ENCODE results near the gene ALOX5AP. TPM values are rescaled to one million over a fixed set of nuclear protein-coding genes. Genes with fewer than 3 reads are reported as not detected.

The ALOX5AP gene
- total and polyA plus RNA-seq, 4 donors = 17.9 to 753 (median 111) TPM

DNA sequence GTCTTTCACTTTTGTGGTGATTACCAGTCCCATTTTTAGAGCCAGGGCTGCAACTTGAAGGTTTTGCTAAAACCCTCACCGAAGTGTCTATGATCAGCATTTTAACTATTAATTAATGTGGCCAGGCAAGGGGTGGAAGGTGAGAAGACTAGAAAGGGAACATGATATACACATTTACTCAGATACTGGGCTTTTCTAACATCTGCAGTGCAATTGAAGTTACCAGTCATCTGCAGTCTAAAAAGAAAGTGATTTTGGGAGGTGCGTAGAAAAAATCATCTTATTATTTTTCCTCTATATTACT, 481 bp downstream of the ALOX5AP start:
- ATAC-seq (ENCODE audit: insufficient read depth, low FRiP score) (no peak), DNase-seq (no peak)
- H3K9ac ChIP-seq (ENCODE audit: insufficient read depth in 1 of 2, low read length in 2 of 2) = no peak overlapping the region
- no peak overlapping the region for H3K27ac ChIP-seq (ENCODE audit: low read depth in 1 of 2, low read length in 1 of 2)
- H3K9me3 ChIP-seq (ENCODE audit: control insufficient read depth in 4 of 4, insufficient read depth in 3 of 4, low read length in 3 of 4) = no peaks in the 10 kb centered on the region
- H3K27me3 ChIP-seq (ENCODE audit: control insufficient read depth in 3 of 3, insufficient read depth in 3 of 3, low read length in 2 of 3) = no peaks in the 10 kb centered on the region
- 76 to 85% methylated on average over 2 of the region's 2 CpGs for WGBS, 2 donors
- no peaks in the 10 kb centered on the region for H3K36me3 ChIP-seq (ENCODE audit: control insufficient read depth in 4 of 4, insufficient read depth in 4 of 4, low read length in 4 of 4)
- peaks cover 0 to 16% (median 0%) of the 10 kb centered on the region in 5 donors for H3K4me1 ChIP-seq (ENCODE audit: control insufficient read depth in 5 of 5, insufficient read depth in 5 of 5, low read length in 5 of 5)
- TF ChIP-seq, protein P1, sequence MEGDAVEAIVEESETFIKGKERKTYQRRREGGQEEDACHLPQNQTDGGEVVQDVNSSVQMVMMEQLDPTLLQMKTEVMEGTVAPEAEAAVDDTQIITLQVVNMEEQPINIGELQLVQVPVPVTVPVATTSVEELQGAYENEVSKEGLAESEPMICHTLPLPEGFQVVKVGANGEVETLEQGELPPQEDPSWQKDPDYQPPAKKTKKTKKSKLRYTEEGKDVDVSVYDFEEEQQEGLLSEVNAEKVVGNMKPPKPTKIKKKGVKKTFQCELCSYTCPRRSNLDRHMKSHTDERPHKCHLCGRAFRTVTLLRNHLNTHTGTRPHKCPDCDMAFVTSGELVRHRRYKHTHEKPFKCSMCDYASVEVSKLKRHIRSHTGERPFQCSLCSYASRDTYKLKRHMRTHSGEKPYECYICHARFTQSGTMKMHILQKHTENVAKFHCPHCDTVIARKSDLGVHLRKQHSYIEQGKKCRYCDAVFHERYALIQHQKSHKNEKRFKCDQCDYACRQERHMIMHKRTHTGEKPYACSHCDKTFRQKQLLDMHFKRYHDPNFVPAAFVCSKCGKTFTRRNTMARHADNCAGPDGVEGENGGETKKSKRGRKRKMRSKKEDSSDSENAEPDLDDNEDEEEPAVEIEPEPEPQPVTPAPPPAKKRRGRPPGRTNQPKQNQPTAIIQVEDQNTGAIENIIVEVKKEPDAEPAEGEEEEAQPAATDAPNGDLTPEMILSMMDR (IDR thresholded peaks at IDR 0.05; ENCODE audit: control extremely low read depth, extremely low read depth) = no peak
- H3K4me3 ChIP-seq = no peak overlapping the region

DNA sequence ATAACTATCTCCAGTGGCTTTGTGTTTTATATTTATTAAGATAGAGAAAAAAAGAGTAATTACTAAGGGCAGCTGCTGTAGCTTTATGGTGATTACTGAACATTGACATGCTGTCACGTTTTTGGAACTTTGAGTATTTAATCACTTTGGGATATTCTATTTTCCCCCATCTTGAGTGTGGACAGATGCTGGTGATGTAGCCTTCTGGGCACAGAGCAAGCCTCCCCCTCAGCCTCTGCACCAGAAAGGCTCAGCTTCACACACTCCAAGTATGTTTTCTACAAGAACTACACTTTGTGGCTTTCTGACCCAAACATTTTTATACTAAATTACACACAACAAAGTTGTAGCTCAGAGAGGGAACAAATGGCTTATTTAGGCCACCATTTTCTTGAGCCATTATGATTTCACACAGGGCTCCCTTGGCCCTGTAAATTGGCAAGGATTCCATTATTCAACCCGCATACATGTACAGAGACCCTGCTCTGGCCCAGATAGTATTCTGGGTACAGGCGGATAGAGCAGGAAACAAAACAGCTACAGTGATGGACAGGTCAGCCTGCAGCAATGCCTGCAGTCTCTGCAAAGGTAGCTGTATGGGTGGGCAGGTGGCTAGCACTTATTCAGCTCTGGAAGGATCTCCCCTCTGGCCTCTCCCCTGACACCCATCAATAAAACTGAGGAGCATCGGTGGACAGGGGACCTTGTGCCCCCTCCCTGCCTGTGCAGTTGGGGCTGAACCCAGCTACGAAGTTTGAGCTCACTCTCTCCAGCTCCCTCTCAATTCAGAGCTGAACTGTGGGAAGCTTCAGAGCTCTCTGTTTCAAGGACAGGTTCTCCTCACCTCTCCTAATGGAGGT, 1.3 kb downstream of the ALOX5AP start:
- peak overlapping the region in 1 of 2 donors; percentile 66 for H3K27ac ChIP-seq (ENCODE audit: low read depth in 1 of 2, low read length in 1 of 2)
- H3K36me3 ChIP-seq (ENCODE audit: control insufficient read depth in 4 of 4, insufficient read depth in 4 of 4, low read length in 4 of 4) = no peaks in the 10 kb centered on the region
- 66 to 79% methylated on average over 5 of the region's 5 CpGs for WGBS, 2 donors
- H3K4me3 ChIP-seq = no peak overlapping the region
- ATAC-seq (ENCODE audit: insufficient read depth, low FRiP score) (no peak), DNase-seq (no peak)
- no peaks in the 10 kb centered on the region for H3K9me3 ChIP-seq (ENCODE audit: control insufficient read depth in 4 of 4, insufficient read depth in 3 of 4, low read length in 3 of 4)
- no peak overlapping the region for H3K9ac ChIP-seq (ENCODE audit: insufficient read depth in 1 of 2, low read length in 2 of 2)
- H3K27me3 ChIP-seq (ENCODE audit: control insufficient read depth in 3 of 3, insufficient read depth in 3 of 3, low read length in 2 of 3) = no peaks in the 10 kb centered on the region
- H3K4me1 ChIP-seq (ENCODE audit: control insufficient read depth in 5 of 5, insufficient read depth in 5 of 5, low read length in 5 of 5) = peaks cover 0 to 15% (median 0%) of the 10 kb centered on the region in 5 donors
- TF ChIP-seq, protein P1 (IDR thresholded peaks at IDR 0.05; ENCODE audit: control extremely low read depth, extremely low read depth) = no peak

DNA sequence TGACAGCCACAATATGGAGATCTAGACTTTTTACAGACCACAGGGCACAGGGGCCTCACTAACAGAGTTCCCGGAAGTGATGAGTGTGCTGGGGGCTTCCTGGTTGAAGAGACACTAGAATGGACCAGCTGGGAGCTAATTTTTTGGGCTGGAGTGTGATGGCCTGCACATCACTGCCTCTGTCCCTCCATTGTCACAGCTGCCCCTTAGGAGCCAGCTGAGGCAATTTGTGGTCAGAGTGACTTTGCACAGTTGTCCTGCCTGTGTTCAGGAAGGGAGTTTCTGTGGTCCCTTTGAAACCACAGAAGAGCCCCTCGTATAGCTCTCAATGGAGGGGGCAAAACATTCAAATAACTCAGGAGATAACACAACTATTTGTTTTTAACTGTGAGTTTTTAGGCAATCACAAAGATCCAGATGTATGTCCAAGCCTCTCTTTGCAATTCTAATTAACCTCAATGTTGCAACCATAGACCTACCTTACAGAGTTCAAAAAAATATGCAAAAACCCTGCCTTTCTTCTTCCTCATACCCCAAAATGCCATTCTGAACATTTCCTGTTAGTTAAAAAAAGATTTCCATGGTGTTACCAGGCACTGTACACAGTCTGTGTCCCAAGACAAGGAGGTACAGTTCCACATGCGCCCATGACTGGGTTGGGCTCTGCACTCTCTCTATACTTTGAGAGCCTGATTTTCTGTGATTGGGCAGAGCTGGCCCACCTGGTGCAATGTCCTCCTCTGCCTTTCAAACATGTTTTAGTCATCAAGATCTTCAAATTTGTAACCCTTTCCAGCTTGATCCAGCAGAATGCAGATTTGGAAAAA, 2.4 kb downstream of the ALOX5AP start:
- TF ChIP-seq, protein P1 (IDR thresholded peaks at IDR 0.05; ENCODE audit: control extremely low read depth, extremely low read depth) = no peak
- Histone ChIP-seq H3K4me1 (ENCODE audit: control insufficient read depth in 5 of 5, insufficient read depth in 5 of 5, low read length in 5 of 5) (peaks cover 0 to 11% (median 3%) of the 10 kb centered on the region in 5 donors), H3K9ac (ENCODE audit: insufficient read depth in 1 of 2, low read length in 2 of 2) (no peak overlapping the region), H3K36me3 (ENCODE audit: control insufficient read depth in 4 of 4, insufficient read depth in 4 of 4, low read length in 4 of 4) (no peaks in the 10 kb centered on the region), H3K4me3 (no peak overlapping the region), H3K27ac (ENCODE audit: low read depth in 1 of 2, low read length in 1 of 2) (peak overlapping the region in 1 of 2 donors; percentile 66), H3K27me3 (ENCODE audit: control insufficient read depth in 3 of 3, insufficient read depth in 3 of 3, low read length in 2 of 3) (no peaks in the 10 kb centered on the region), H3K9me3 (ENCODE audit: control insufficient read depth in 4 of 4, insufficient read depth in 3 of 4, low read length in 3 of 4) (no peaks in the 10 kb centered on the region)
- DNase-seq (no peak), ATAC-seq (ENCODE audit: insufficient read depth, low FRiP score) (no peak)
- WGBS, 2 donors = 37 to 59% methylated on average over 3 of the region's 3 CpGs

Data from lung (tissue), 12 donors.